CD4-positive, alpha-beta T cell treated with Interleukin-6 for 4 hours (primary cell): ENCODE results near the gene DIRAS3.
"Not testable (repeated sequence)": the region's sequence is repeated elsewhere in the genome, so short reads cannot be mapped to it uniquely, and the experiment has no call there.

ENCODE experiments used
- DNase-seq: peaks from one replicate; pipeline ENCODE4 v3.0.0-alpha.2; 2020; ENCODE audit warnings: mixed read lengths

DIRAS3 gene

DNA sequence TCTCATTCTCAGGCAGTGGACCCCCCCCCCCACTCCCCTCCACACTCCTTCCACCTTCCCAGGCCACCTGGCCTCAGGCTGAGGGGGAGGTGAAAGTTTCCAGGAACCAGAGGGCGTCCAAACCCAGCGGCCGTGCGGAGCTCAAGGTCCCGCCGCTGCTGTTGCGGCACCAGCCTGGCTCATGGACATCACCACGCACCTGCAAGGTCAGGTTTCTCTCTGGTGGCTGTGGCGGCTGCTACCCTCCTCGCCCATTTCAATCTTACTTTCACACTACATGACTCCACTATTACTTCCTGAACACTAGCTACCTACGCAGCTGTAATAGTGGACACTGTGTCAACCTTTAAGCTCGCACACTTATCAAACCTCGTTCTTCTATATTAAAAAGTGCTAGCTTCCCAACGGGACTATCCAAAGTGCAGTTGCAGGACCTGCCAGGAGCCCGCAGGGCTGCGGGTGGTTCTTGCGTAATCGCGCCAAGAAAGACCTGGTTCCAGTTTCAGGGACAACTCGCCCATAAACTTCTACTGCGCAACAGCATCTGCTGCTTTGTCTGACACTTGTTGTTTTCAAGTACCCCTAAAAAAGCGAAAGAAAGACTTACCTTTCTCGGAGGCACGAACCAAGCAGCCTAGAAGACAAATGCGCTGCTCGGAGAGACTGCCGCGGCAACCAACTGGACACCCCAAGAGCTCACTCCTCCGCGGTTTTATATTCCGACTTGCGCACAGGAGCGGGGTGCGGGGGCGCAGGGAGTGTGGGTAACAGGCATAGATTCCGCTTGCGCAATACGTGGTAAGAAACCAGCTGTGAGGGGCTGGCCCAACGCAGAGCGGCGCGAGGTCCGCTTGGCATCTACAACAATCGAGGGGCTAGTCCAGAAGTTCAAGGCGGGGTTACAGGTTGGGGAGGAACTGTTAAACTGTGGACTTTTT lies at the start of gene DIRAS3:
DIRAS3 (minus strand) TSS at position 687 of the 938 bp plus-strand sequence. CDS start 3,330 bp downstream, outside the sequence.
- no peak for DNase-seq

DNA sequence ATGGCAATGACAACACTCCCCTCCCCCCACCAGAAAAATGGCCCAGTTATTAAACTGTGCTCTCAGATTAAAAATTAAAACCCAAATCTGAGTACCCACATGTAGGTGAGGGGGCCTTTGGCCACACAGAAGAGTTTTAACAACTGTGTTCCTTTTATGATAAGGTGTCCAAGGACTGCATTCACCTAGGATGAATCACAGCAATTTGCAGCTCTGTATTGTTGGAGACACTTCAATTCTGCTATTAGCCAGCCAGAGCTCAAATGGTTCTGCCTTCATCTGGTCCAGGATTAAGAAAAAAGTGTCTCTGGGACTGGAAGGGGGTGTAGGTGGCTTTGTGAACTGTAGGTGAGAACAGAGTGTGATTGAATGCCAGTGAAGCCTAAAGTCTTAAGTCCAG lies 43.3 kb upstream of the DIRAS3 start:
- no peak for DNase-seq

- no peak for DNase-seq
Observed at GRCh38 chr1:68087184-68087583, 36.8 kb upstream of the DIRAS3 start.

GRCh38 chr1:68085752-68086151 lies 35.3 kb upstream of the DIRAS3 start:
- no peak for DNase-seq

DNA sequence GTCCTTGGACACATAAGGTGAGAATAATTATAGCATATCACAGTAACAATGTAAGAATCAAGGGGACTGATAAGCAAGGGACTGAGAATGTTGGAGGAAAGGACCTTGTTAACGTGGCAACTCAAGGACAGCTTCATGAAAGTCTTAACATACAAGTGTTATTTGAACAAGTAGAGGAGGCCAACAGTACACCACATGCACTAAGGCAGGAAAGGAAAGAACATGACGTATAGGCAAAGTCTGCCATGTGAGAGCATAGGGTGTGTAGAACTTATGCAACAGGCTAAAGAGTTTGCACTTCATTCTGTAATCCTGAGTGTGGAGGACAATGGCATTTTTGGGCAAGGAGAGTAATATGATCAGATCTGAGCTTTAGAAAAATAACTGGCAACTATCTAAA lies 33.3 kb upstream of the DIRAS3 start:
- DNase-seq: no peak

- DNase-seq: no peak
Observed at GRCh38 chr1:68081775-68082283, 31.4 kb upstream of the DIRAS3 start.

GRCh38 chr1:68078647-68079046 lies 28.2 kb upstream of the DIRAS3 start:
- no peak for DNase-seq

- no peak for DNase-seq
Observed at GRCh38 chr1:68074472-68074871, 24.0 kb upstream of the DIRAS3 start.

GRCh38 chr1:68065766-68066165 lies 15.3 kb upstream of the DIRAS3 start:
- DNase-seq: no peak

GRCh38 chr1:68058053-68058452 lies 7.6 kb upstream of the DIRAS3 start:
- not testable (repeated sequence) for DNase-seq

DNA sequence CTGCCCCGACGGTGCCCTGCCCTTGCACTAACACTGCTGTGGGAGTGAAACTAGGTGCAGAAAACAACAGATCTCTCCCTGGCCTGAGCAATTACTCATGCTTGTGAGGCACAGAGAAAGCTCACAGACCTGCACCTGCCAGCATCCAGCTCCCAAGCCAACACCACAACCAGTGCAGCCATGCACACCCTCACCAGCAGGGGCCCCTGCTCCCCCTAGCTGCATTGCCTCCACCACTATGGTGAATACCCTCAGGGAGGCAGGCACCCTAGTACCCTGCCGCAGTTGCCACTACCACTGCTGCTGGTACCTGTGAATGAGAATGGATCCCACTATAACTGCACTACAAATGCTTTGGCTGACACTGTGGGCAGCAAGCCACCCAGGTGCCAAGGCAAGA lies 7.1 kb upstream of the DIRAS3 start:
- no peak for DNase-seq

DNA sequence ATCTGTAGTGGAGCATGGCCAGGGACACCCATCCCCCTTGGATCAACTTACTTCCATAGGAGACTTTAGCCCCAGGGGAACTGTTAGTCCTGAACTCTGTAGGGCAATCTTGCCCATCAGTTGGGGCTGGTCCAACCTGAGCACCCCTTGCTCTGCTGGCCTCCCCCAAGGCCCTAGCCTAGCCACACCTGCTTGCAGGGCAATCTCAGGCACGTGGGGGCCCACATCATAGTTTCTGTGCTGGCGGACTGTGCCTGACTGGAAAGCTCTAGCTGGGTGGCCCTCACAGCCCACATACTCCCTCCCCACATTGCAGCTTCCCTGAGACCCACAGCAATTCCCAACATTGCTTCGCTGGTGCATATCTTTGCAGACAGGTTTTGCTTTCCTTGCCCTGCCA lies 6.6 kb upstream of the DIRAS3 start:
- DNase-seq: no peak

DNA sequence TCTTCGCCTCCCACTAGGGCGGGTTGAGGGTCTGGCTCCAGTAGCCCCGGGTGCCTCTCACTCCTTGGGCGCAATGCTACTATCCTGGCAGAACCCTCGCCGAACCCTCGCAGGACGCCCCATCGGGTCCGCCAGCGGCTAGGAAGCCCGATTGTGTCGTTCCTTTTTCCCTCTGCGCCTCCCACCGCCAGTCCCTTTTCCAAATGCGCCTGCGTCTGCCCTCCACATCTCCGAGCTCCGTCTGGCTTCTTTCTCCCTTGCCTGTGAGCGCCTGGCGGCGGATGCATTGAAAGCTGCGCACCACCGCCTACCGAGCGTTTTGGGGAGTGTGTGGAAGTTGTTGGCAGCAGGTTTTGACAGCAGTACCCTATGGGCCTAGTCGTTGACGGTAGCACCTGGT lies 1.0 kb upstream of the DIRAS3 start:
- no peak for DNase-seq

DNA sequence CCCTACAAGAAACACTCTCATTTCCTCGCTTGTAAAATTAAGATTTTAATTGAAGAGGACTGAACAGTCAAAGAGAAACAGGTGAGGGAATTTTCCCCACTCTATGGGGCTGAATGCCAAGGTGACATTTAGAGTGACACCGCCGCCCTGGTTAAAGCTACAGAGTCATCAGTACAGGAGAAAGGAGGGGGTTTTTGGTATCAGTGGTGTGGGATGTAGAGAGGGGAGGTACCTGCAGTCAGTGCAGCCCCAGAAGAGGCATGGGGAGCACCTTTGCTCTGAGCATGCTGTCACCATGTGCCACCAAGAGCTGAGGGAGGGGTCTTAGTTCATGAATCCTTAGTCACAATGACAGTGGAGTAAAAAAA lies 2.8 kb downstream of the DIRAS3 start:
- no peak for DNase-seq

GRCh38 chr1:68046885-68047658 lies 3.4 kb downstream of the DIRAS3 start:
- no peak for DNase-seq

DNA sequence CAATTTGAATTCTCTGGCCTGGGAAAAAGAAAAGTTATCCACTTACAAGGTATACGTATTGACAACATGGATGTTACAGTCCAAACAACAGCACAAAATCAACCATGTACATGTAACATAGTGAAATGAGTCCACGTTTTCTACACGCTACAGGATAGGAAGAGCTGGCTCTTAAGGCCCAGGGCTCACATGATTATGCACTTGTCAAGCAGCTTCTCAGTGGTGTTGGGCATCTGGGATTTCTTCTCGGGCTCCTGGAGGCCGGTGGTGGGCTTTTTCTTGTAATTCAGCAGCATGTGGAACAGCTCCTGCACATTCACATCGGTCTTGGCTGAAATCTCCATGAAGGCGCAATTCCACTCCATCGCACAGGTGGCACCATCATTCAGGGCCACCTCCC lies 4.0 kb downstream of the DIRAS3 start:
- no peak for DNase-seq

GRCh38 chr1:68045511-68046180 lies 4.8 kb downstream of the DIRAS3 start:
- DNase-seq: no peak

GRCh38 chr1:68043443-68044090 lies 6.9 kb downstream of the DIRAS3 start:
- DNase-seq: no peak

DNA sequence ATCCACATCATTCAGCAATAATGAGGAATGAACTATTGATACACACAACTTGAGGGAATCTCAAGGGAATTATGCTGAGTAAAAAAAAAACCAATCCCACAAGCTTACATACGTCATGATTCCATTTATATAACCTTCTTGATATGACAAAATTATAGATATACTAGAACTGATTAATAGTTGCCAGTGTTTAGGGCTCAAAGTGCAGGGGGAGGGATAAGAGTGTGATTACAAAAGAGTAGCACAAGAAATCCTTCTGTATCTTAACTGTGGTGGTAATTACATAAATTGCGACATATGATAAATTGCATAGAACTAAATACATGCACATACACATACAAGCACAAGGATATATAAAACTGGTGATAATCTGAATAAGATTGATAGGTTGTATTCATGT lies 13.5 kb downstream of the DIRAS3 start:
- DNase-seq: no peak

GRCh38 chr1:68029444-68029843 lies 21.0 kb downstream of the DIRAS3 start:
- no peak for DNase-seq

GRCh38 chr1:68028566-68028965 lies 21.9 kb downstream of the DIRAS3 start:
- DNase-seq: no peak

GRCh38 chr1:68024635-68025338 lies 25.6 kb downstream of the DIRAS3 start:
- DNase-seq: no peak
